WTC11 (cell line): Measurements from ENCODE around the gene RASSF4.

Experiments used
- CTCF ChIP-seq: fragments of 200-600 bp; IDR thresholded peaks from 2 replicates; pipeline ENCODE4 v1.8.0; 2022; ENCODE audit warnings: antibody characterized with exemption
- E2F4 ChIP-seq: sonication (generic); formaldehyde crosslinking; IDR thresholded peaks from 2 replicates; pipeline ENCODE4 v1.8.1; 2022; ENCODE audit warnings: low read depth, mild to moderate bottlenecking, moderate library complexity, missing genetic modification reagents, borderline replicate concordance
- JAZF1 ChIP-seq: fragments of 250-450 bp; sonication (Bioruptor Pico); IDR thresholded peaks from 2 replicates; pipeline ENCODE4 v1.9.0; 2021; ENCODE audit warnings: moderate library complexity, mild to moderate bottlenecking, inconsistent platforms
- JUN ChIP-seq: sonication (generic); formaldehyde crosslinking; IDR thresholded peaks from 2 replicates; pipeline ENCODE4 v1.8.0; 2023; ENCODE audit warnings: mild to moderate bottlenecking, missing genetic modification reagents
- NFYB ChIP-seq: sonication (generic); formaldehyde crosslinking; conservative IDR thresholded peaks from 2 replicates; pipeline ENCODE4 v1.8.0; 2022; ENCODE audit warnings: low read depth, missing genetic modification reagents
- PREB ChIP-seq: sonication (generic); formaldehyde crosslinking; IDR thresholded peaks from 2 replicates; pipeline ENCODE4 v1.8.1; 2022; ENCODE audit warnings: mild to moderate bottlenecking, missing genetic modification reagents, moderate library complexity, borderline replicate concordance
- SOX15 ChIP-seq: fragments of 250-450 bp; sonication (Bioruptor Pico); IDR thresholded peaks from 2 replicates; pipeline ENCODE4 v1.9.0; 2021; ENCODE audit warnings: mild to moderate bottlenecking

- TF ChIP-seq JAZF1 (no peak), PREB (CRISPR knock-in tag) (no peak), JUN (CRISPR knock-in tag) (no peak), SOX15 (CRISPR knock-in tag) (no peak), E2F4 (CRISPR knock-in tag) (no peak), CTCF (no peak), NFYB (CRISPR knock-in tag) (no peak)
Observed at GRCh38 chr10:44995914-44996669, 36.5 kb downstream of the RASSF4 start.
